ENCODE measurements around the gene TEX11. TPM values are rescaled to one million over a fixed set of nuclear protein-coding genes. Genes with fewer than 3 reads are reported as not detected.

Gene TEX11
- total and polyA plus RNA-seq, 9 of the 15 experiments (the other 6 are each of a cell fraction or from before 2014, with no cell fraction given): 0.27 to 1.1 (median 0.45) TPM

DNA sequence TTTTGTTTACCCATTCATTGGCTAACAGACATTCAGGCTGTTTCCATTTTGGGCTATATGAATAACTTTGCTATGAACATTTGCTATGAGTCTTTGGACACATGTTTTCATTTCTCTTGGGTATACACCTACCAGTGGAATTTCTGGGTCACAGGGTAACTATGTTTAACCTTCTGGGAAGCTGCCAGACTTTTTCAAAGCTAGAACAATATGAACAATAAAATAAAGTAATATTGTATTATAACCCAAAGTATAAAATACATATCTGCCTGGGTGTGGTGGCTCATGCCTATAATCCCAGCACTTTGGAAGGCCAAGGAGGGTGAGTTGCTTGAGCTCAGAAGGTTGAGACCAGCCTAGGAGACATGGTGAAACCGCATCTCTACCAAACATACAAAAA is 373.3 kb downstream of the TEX11 start:
- Histone ChIP-seq H3K9me1 (ENCODE audit: control insufficient read depth, insufficient read depth, low read length) (no peaks in the 10 kb centered on the region), H4K20me1 (replicated peaks; ENCODE audit: control insufficient read depth, insufficient read depth, low read length) (no peaks in the 10 kb centered on the region), H2AFZ (ENCODE audit: low read depth, low read length) (no peak overlapping the region), H3K4me1 (replicated peaks in 1 of 2; ENCODE audit: control insufficient read depth in 2 of 2, insufficient read depth in 2 of 2, low read length in 2 of 2) (no peaks in the 10 kb centered on the region), H3K9ac (ENCODE audit: insufficient read depth in 1 of 2, low read depth in 2 of 2, low read length in 2 of 2) (no peak overlapping the region), H3K27me3 (ENCODE audit: control insufficient read depth in 2 of 2, insufficient read depth in 2 of 2, low read length in 2 of 2) (peaks cover 0 to 2% of the 10 kb centered on the region in 2 experiments; a peak in 2 of 5 replicates), H3K4me2 (ENCODE audit: insufficient read depth, low read length) (no peak overlapping the region), H3K36me3 (ENCODE audit: control insufficient read depth, insufficient read depth, low read length) (no peaks in the 10 kb centered on the region), H3K27ac (ENCODE audit: extremely low read depth, low read depth, low read length) (no peak overlapping the region), H3K9me3 (replicated peaks; ENCODE audit: control insufficient read depth, insufficient read depth, low read depth, low read length) (no peaks in the 10 kb centered on the region), H3K79me2 (ENCODE audit: control insufficient read depth, insufficient read depth, low read length) (no peaks in the 10 kb centered on the region), H3K4me3 (no peak overlapping the region)
- no TSS peak for BruUV-seq (replicated peaks)
- FAIRE-seq: no peak
- TF ChIP-seq KHSRP (IDR thresholded peaks at IDR 0.05) (no peak), MAFF (IDR thresholded peaks at IDR 0.05; ENCODE audit: low read length) (no peak), KAT2B (IDR thresholded peaks at IDR 0.05; ENCODE audit: low read depth, low read length) (no peak), MYNN (IDR thresholded peaks at IDR 0.05) (no peak), MYNN (CRISPR knock-in tag; IDR thresholded peaks at IDR 0.05) (no peak), ZKSCAN1 (IDR thresholded peaks at IDR 0.05; ENCODE audit: low read depth, low read length) (no peak), U2AF1 (optimal IDR thresholded peaks at IDR 0.05; ENCODE audit: low read depth, low read length) (no peak), PPARD (CRISPR knock-in tag; IDR thresholded peaks at IDR 0.05) (no peak), MAFK (IDR thresholded peaks at IDR 0.05; ENCODE audit: low read length) (no peak), LCOR (CRISPR knock-in tag; IDR thresholded peaks at IDR 0.05) (no peak), RHOXF2B (CRISPR knock-in tag; conservative IDR thresholded peaks at IDR 0.05) (no peak)
- TF ChIP-seq, protein P1, sequence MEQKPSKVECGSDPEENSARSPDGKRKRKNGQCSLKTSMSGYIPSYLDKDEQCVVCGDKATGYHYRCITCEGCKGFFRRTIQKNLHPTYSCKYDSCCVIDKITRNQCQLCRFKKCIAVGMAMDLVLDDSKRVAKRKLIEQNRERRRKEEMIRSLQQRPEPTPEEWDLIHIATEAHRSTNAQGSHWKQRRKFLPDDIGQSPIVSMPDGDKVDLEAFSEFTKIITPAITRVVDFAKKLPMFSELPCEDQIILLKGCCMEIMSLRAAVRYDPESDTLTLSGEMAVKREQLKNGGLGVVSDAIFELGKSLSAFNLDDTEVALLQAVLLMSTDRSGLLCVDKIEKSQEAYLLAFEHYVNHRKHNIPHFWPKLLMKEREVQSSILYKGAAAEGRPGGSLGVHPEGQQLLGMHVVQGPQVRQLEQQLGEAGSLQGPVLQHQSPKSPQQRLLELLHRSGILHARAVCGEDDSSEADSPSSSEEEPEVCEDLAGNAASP (IDR thresholded peaks at IDR 0.05): no peak
- TF ChIP-seq, protein P2, sequence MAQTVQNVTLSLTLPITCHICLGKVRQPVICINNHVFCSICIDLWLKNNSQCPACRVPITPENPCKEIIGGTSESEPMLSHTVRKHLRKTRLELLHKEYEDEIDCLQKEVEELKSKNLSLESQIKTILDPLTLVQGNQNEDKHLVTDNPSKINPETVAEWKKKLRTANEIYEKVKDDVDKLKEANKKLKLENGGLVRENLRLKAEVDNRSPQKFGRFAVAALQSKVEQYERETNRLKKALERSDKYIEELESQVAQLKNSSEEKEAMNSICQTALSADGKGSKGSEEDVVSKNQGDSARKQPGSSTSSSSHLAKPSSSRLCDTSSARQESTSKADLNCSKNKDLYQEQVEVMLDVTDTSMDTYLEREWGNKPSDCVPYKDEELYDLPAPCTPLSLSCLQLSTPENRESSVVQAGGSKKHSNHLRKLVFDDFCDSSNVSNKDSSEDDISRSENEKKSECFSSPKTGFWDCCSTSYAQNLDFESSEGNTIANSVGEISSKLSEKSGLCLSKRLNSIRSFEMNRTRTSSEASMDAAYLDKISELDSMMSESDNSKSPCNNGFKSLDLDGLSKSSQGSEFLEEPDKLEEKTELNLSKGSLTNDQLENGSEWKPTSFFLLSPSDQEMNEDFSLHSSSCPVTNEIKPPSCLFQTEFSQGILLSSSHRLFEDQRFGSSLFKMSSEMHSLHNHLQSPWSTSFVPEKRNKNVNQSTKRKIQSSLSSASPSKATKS (CRISPR knock-in tag; IDR thresholded peaks at IDR 0.05): no peak
- TF ChIP-seq, protein P3, sequence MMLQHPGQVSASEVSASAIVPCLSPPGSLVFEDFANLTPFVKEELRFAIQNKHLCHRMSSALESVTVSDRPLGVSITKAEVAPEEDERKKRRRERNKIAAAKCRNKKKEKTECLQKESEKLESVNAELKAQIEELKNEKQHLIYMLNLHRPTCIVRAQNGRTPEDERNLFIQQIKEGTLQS (IDR thresholded peaks at IDR 0.05): no peak
- TF ChIP-seq, protein P3 (CRISPR knock-in tag; conservative IDR thresholded peaks at IDR 0.05): no peak
- TF ChIP-seq, protein P4, sequence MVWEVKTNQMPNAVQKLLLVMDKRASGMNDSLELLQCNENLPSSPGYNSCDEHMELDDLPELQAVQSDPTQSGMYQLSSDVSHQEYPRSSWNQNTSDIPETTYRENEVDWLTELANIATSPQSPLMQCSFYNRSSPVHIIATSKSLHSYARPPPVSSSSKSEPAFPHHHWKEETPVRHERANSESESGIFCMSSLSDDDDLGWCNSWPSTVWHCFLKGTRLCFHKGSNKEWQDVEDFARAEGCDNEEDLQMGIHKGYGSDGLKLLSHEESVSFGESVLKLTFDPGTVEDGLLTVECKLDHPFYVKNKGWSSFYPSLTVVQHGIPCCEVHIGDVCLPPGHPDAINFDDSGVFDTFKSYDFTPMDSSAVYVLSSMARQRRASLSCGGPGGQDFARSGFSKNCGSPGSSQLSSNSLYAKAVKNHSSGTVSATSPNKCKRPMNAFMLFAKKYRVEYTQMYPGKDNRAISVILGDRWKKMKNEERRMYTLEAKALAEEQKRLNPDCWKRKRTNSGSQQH (CRISPR knock-in tag; IDR thresholded peaks at IDR 0.05): no peak
- intact Hi-C loops (cut with micrococcal nuclease): no loop called here
- ATAC-seq: no peak
- in situ Hi-C loops (cut with MboI): no loop called here
- CTCF ChIA-PET (ENCODE audit: low intra/inter-chr PET ratio): no interaction called here
- POLR2A ChIA-PET: no interaction called here
- DNase-seq (ENCODE audit: extremely low read depth in 1 of 4, low spot score in 3 of 4): no peak
- WGBS (ENCODE audit: insufficient coverage, low coverage, missing lambda C conversion rate): 0% methylated on average over 1 of the region's 1 CpG

All from K562 (cell line).